Activated naive CD8-positive, alpha-beta T cell treated with anti-CD3 and anti-CD28 coated beads, Interleukin-2, amount 50 U/mL, for 24 hours (primary cell): ENCODE measurements around the gene ZNF783.
"Not testable (repeated sequence)": the region's sequence is repeated elsewhere in the genome, so short reads cannot be mapped to it uniquely, and the experiment has no call there.

Experiments used
- ATAC-seq: fragments of 150-1000 bp; cut with Tn5 transposase; one replicate; pipeline ENCODE4 v1.10.0; 2021
- DNase-seq: peaks from one replicate; pipeline ENCODE4 v3.0.0; 2021
- H3K27ac Mint-ChIP-seq: one replicate; pipeline ENCODE4 v1.8.0; 2021; ENCODE audit warnings: mild to moderate bottlenecking, mixed read lengths
- H3K27me3 Mint-ChIP-seq: one replicate; pipeline ENCODE4 v1.8.0; 2021; ENCODE audit warnings: mixed read lengths
- H3K36me3 Mint-ChIP-seq: one replicate; pipeline ENCODE4 v1.8.0; 2021; ENCODE audit warnings: low read depth, mixed read lengths
- H3K4me1 Mint-ChIP-seq: one replicate; pipeline ENCODE4 v1.8.0; 2021; ENCODE audit warnings: mixed read lengths
- H3K4me3 Mint-ChIP-seq: one replicate; pipeline ENCODE4 v1.8.0; 2021; ENCODE audit warnings: mild to moderate bottlenecking, moderate library complexity, mixed read lengths
- H3K9me3 Mint-ChIP-seq: one replicate; pipeline ENCODE4 v1.8.0; 2021; ENCODE audit warnings: mixed read lengths

The ZNF783 gene

GRCh38 chr7:149253665-149254064 lies 8.3 kb upstream of the ZNF783 start:
- Mint-ChIP-seq H3K27me3 (no peaks in the 10 kb centered on the region), H3K27ac (no peak overlapping the region), H3K9me3 (no peaks in the 10 kb centered on the region), H3K4me3 (no peak overlapping the region), H3K36me3 (peaks cover 29% of the 10 kb centered on the region), H3K4me1 (peaks cover 24% of the 10 kb centered on the region)
- ATAC-seq = no peak
- no peak for DNase-seq

- no peaks in the 10 kb centered on the region for H3K27me3 Mint-ChIP-seq
- H3K9me3 Mint-ChIP-seq = no peaks in the 10 kb centered on the region
- H3K27ac Mint-ChIP-seq = no peak overlapping the region
- no peak overlapping the region for H3K4me3 Mint-ChIP-seq
- ATAC-seq (no peak), DNase-seq (no peak)
- peaks cover 26% of the 10 kb centered on the region for H3K36me3 Mint-ChIP-seq
- H3K4me1 Mint-ChIP-seq = peaks cover 18% of the 10 kb centered on the region
These were observed 7.7 kb upstream of the ZNF783 start for GRCh38 chr7:149254181-149254858.

- Mint-ChIP-seq H3K9me3 (no peaks in the 10 kb centered on the region), H3K27ac (no peak overlapping the region)
These were observed 6.8 kb upstream of the ZNF783 start for GRCh38 chr7:149255174-149255573.

GRCh38 chr7:149256568-149256967 lies 5.4 kb upstream of the ZNF783 start:
- ATAC-seq = no peak

More at GRCh38 chr7:149255174-149255573, 6.8 kb upstream of the ZNF783 start:
- no peak for DNase-seq
- Mint-ChIP-seq H3K4me1 (peaks cover 14% of the 10 kb centered on the region), H3K27me3 (no peaks in the 10 kb centered on the region), H3K4me3 (no peak overlapping the region), H3K36me3 (peaks cover 24% of the 10 kb centered on the region)
- no peak for ATAC-seq

GRCh38 chr7:149257146-149257545 lies 4.8 kb upstream of the ZNF783 start:
- ATAC-seq (no peak), DNase-seq (no peak)
- no peak overlapping the region for H3K4me3 Mint-ChIP-seq
- peaks cover 21% of the 10 kb centered on the region for H3K4me1 Mint-ChIP-seq
- H3K36me3 Mint-ChIP-seq = peaks cover 13% of the 10 kb centered on the region
- no peak overlapping the region for H3K27ac Mint-ChIP-seq
- H3K27me3 Mint-ChIP-seq = no peaks in the 10 kb centered on the region
- H3K9me3 Mint-ChIP-seq = no peaks in the 10 kb centered on the region

More at GRCh38 chr7:149256568-149256967, 5.4 kb upstream of the ZNF783 start:
- Mint-ChIP-seq H3K4me1 (peaks cover 19% of the 10 kb centered on the region), H3K4me3 (no peak overlapping the region), H3K9me3 (no peaks in the 10 kb centered on the region), H3K27ac (peak overlapping the region; percentile 21), H3K36me3 (peaks cover 16% of the 10 kb centered on the region), H3K27me3 (no peaks in the 10 kb centered on the region)
- DNase-seq = no peak

GRCh38 chr7:149261316-149261828 lies 624 bp upstream of the ZNF783 start:
- Mint-ChIP-seq H3K36me3 (peaks cover 12% of the 10 kb centered on the region), H3K27me3 (no peaks in the 10 kb centered on the region), H3K4me3 (peak overlapping the region; percentile 75), H3K9me3 (no peaks in the 10 kb centered on the region), H3K4me1 (peaks cover 47% of the 10 kb centered on the region), H3K27ac (peak overlapping the region; percentile 95)
- peak; percentile 29 for DNase-seq
- ATAC-seq = peak; percentile 42

- H3K4me3 Mint-ChIP-seq = no peak overlapping the region
- ATAC-seq = no peak
- no peaks in the 10 kb centered on the region for H3K27me3 Mint-ChIP-seq
- H3K4me1 Mint-ChIP-seq = peaks cover 42% of the 10 kb centered on the region
- no peak overlapping the region for H3K27ac Mint-ChIP-seq
- peaks cover 48% of the 10 kb centered on the region for H3K36me3 Mint-ChIP-seq
- no peaks in the 10 kb centered on the region for H3K9me3 Mint-ChIP-seq
- no peak for DNase-seq
These were observed 4.5 kb downstream of the ZNF783 start for GRCh38 chr7:149266451-149266850.

- H3K4me1 Mint-ChIP-seq = peaks cover 37% of the 10 kb centered on the region
- no peak overlapping the region for H3K4me3 Mint-ChIP-seq
- DNase-seq (no peak), ATAC-seq (no peak)
- H3K36me3 Mint-ChIP-seq = peaks cover 51% of the 10 kb centered on the region
- no peak overlapping the region for H3K27ac Mint-ChIP-seq
- H3K9me3 Mint-ChIP-seq = no peaks in the 10 kb centered on the region
- no peaks in the 10 kb centered on the region for H3K27me3 Mint-ChIP-seq
These were observed 5.7 kb downstream of the ZNF783 start for GRCh38 chr7:149267733-149268132.

- DNase-seq, H3K9me3 Mint-ChIP-seq, ATAC-seq, H3K4me1 Mint-ChIP-seq, H3K4me3 Mint-ChIP-seq, H3K27me3 Mint-ChIP-seq: not testable (repeated sequence)
- peak overlapping the region; percentile 6 for H3K27ac Mint-ChIP-seq
- peaks cover 55% of the 10 kb centered on the region for H3K36me3 Mint-ChIP-seq
These were observed 12.4 kb downstream of the ZNF783 start for GRCh38 chr7:149274424-149274823.

- no peak for ATAC-seq
- H3K27ac Mint-ChIP-seq = no peak overlapping the region
- no peaks in the 10 kb centered on the region for H3K27me3 Mint-ChIP-seq
- H3K4me3 Mint-ChIP-seq = no peak overlapping the region
- no peaks in the 10 kb centered on the region for H3K4me1 Mint-ChIP-seq
- DNase-seq = no peak
- H3K9me3 Mint-ChIP-seq = no peaks in the 10 kb centered on the region
- H3K36me3 Mint-ChIP-seq = peaks cover 51% of the 10 kb centered on the region
These were observed 15.9 kb downstream of the ZNF783 start for GRCh38 chr7:149277871-149278270.

- Mint-ChIP-seq H3K27ac (no peak overlapping the region), H3K9me3 (no peaks in the 10 kb centered on the region), H3K4me3 (no peak overlapping the region), H3K36me3 (peaks cover 46% of the 10 kb centered on the region), H3K27me3 (no peaks in the 10 kb centered on the region), H3K4me1 (no peaks in the 10 kb centered on the region)
- DNase-seq (no peak), ATAC-seq (no peak)
These were observed 16.4 kb downstream of the ZNF783 start for GRCh38 chr7:149278396-149278795.

GRCh38 chr7:149279111-149279743 lies 17.2 kb downstream of the ZNF783 start:
- no peaks in the 10 kb centered on the region for H3K27me3 Mint-ChIP-seq
- peaks cover 3% of the 10 kb centered on the region for H3K4me1 Mint-ChIP-seq
- H3K4me3 Mint-ChIP-seq = no peak overlapping the region
- H3K9me3 Mint-ChIP-seq = no peaks in the 10 kb centered on the region
- DNase-seq (no peak), ATAC-seq (no peak)
- peaks cover 40% of the 10 kb centered on the region for H3K36me3 Mint-ChIP-seq
- peak overlapping the region; percentile 56 for H3K27ac Mint-ChIP-seq

- H3K27ac Mint-ChIP-seq = no peak overlapping the region
- H3K4me3 Mint-ChIP-seq = no peak overlapping the region
- DNase-seq (no peak), ATAC-seq (no peak)
- H3K9me3 Mint-ChIP-seq = no peaks in the 10 kb centered on the region
- H3K27me3 Mint-ChIP-seq = no peaks in the 10 kb centered on the region
- H3K4me1 Mint-ChIP-seq = peaks cover 10% of the 10 kb centered on the region
- peaks cover 33% of the 10 kb centered on the region for H3K36me3 Mint-ChIP-seq
These were observed 18.2 kb downstream of the ZNF783 start for GRCh38 chr7:149280151-149280550.

GRCh38 chr7:149280661-149281507 lies 18.9 kb downstream of the ZNF783 start:
- H3K9me3 Mint-ChIP-seq = no peaks in the 10 kb centered on the region

More at GRCh38 chr7:149280661-149281507, 18.9 kb downstream of the ZNF783 start:
- Mint-ChIP-seq H3K27ac (no peak overlapping the region), H3K4me3 (no peak overlapping the region), H3K4me1 (peaks cover 14% of the 10 kb centered on the region), H3K27me3 (no peaks in the 10 kb centered on the region), H3K36me3 (peaks cover 31% of the 10 kb centered on the region)
- no peak for DNase-seq
- ATAC-seq = no peak
